Fibroblast of peridontal ligament (primary cell): Measurements from ENCODE around the gene MAP3K8.
A peak's percentile ranks its signal among the peaks of the same experiment; 100 is the strongest.

ENCODE experiments used
- DNase-seq: peaks from one replicate; pipeline ENCODE4 v3.0.0-alpha.2; 2010; ENCODE audit errors: extremely low read depth

The MAP3K8 gene

GRCh38 chr10:30490289-30491000 lies 56.5 kb downstream of the MAP3K8 start:
- DNase-seq = no peak

DNA sequence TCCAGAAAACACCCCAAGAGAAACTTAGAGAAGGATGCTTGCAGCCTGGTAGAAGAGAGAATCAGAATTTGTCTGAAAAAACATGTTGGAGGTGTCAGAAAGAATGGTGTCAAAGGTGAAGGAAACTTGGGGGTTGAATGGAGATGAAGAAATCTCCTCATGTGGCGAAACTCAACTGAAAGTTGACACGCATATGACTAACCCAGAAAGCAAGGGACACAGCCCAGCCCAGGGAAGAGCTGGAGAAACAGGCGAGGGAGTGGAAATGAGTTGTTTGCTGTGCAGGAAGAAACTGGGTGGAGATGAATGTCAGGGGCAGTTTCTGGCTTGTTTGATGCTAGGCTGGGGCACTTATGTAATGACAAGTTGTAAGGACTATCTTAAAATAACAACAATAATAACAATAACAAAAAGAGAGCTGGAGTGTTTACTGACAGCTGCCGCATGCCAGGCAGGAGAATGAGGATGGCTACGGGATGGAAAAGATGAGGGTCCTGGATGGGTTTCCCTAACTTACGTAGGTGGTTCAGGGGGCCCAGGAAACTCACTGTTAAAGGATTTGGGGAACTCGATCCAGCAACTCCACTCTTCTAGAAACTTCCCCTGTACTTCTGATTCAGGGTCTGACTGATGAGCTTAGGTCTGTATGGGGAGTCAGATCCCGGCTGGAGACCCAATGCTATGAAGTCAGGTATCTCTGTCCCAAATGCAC lies 57.4 kb downstream of the MAP3K8 start:
- no peak for DNase-seq

DNA sequence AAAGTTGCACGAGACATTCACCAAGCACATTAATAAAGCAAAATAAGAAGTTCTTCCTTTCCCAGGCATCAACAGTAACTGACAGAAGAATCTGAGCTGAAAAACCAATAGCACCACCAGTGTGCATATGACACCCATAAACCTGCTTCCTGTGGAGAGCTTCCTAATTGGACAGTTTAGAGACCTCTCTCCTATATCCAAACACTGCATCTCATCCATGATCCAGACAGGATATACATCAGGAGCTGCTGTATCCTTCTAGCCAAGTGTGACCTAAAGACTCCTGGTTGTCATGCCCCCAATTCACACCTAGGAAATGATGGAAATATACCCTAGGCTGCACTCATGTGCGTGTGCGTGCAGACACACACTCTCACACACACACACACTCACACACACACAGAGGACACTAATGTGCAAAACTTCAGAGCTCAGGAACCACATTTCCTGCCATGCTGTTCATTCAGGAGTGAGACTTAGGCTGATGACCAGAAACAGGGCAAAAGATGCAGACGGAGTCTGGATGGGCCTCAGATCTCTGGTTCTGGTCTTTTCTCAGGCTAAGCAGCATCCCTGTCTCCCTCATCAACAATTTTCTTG lies 58.0 kb downstream of the MAP3K8 start:
- no peak for DNase-seq

- DNase-seq = peak; percentile 23
Measured at GRCh38 chr10:30493609-30494530, 59.9 kb downstream of the MAP3K8 start.

DNA sequence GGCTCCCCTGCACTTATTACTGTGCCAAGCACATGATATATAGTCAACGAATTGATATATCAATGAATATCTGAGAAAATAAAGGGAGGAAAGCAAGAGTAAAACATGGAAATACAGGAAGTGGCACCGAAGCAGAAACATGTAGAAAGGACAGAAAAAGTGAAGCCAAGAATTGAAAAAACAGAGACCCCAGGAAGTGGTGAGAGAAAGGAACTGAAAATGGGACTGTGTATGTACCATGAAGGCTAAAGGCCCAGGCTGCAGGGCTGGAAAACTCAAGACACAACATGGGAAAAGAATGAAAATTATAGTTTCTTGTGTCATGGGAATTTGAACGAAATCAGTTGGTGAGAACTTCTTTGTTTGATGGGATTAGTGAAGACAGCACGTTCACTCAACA lies 60.6 kb downstream of the MAP3K8 start:
- no peak for DNase-seq

- no peak for DNase-seq
Measured at GRCh38 chr10:30495687-30496086, 61.7 kb downstream of the MAP3K8 start.

GRCh38 chr10:30499816-30500215 lies 65.8 kb downstream of the MAP3K8 start:
- DNase-seq = no peak

GRCh38 chr10:30500534-30500933 lies 66.5 kb downstream of the MAP3K8 start:
- no peak for DNase-seq

DNA sequence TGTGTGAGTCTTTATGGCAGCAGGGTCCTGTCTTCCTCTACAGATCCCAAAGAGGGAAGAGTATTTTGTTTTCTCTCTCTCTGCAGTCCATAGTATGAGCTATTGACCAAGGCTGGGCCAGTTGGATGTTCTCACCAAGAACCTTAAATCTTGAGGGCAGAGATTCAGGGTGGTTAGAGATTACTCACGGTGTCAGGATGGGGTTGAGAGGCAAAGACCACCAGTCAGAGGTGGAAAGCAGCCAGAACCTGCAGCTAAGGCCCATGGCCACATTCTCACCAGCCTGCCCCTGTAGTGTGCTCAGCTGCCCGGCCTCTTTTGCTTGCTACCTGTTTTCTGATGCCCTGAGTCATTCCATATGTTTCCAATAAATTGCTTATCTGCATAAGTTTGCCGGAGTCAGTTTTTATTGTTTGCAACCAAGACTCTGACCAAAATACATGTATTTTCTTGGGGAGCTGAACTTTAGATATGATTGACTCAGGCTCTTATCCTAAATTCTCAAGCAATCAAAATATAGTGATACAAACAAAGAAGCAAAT lies 67.0 kb downstream of the MAP3K8 start:
- no peak for DNase-seq

GRCh38 chr10:30502266-30503060 lies 68.5 kb downstream of the MAP3K8 start:
- peak; percentile 4 for DNase-seq

GRCh38 chr10:30503700-30504266 lies 69.8 kb downstream of the MAP3K8 start:
- no peak for DNase-seq

GRCh38 chr10:30505543-30506298 lies 71.7 kb downstream of the MAP3K8 start:
- no peak for DNase-seq

DNA sequence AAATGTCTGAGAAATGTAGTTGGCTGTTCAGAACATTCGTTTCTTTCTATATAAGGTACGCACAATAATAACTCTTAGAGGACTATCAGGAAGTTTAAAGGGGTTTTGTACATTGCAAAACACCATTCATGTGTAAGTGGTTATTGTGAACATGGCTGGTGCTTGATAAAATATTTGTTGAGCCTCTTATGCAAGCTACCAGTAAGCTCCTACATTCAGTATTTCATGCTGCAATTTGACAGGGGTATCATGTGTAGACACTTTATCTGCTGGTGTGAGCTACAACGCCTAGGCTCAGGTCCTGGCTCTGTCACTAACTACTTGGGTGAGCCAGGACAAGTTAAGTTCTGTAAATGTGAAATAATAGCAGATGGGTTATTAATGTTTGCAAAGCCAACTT lies 75.5 kb downstream of the MAP3K8 start:
- DNase-seq = no peak

- DNase-seq = peak; percentile 64
Measured at GRCh38 chr10:30510184-30510931, 76.4 kb downstream of the MAP3K8 start.

DNA sequence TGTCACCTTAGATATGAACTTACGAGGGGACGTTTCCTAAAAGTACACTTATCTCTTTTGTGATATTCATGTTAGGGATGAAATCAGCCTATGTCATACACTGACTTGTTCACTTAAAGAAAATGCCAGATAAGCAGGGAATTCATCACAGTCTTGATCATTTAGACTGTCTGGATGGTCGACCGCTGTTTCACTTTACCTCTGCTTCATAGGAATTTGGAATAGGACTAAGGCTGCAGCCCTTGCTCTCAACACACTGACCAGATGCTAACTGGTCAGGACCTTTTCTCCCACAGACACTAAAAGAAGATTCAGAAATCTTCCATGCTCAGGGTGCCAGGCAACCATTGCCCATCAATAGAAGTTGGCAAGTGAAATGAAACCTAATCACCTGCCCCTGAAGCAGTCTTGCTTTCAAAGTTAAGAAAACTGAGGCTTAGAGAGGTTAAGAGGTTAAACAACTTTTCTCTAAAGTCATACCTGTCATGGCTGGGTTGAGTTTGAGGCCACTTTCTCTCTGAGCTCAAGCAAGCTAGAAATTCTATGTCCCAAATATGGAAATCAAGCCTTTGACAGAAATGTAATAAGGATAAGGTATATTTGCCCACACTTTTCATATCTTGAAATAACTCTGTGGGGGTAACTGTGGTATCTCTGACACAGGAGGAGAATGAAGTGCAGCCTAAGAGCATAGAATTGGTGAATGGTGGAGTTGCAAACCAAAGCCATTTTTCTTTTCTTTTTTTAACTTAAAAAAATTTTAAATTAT lies 77.1 kb downstream of the MAP3K8 start:
- no peak for DNase-seq
